ENCODE results near the gene DCAF5. TPM values are rescaled to one million over a fixed set of nuclear protein-coding genes. Genes with fewer than 3 reads are reported as not detected.

Gene DCAF5
- total and polyA plus RNA-seq, 2 of the 13 experiments (the other 11 are each of a cell fraction or from before 2014, with no cell fraction given), result 13.4 to 31.6 TPM

DNA sequence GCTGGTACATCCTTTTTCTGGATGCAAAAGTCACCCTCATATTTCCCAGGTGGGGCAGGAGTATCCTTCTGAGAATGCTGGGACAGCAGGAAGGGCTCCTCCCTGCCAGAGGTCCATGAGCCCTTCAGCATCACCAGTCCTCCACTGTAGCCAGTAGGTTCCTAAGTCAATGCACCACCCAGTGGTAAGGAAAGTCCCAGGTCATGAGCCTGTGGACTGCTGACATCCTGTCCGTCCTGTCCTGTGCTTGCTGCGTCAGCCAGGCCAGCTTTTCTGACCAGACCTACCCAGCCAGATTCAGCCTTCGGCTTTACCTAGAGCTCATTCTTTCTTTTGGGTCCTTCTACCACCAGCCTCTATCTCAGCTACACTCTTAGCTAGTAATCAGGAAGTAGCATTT, 150.8 kb downstream of the DCAF5 start (continued):
- TF ChIP-seq ZBTB10 (CRISPR knock-in tag; IDR thresholded peaks at IDR 0.05; ENCODE audit: borderline replicate concordance), result no peak
- TF ChIP-seq E2F1 (CRISPR knock-in tag; IDR thresholded peaks at IDR 0.05), result no peak
- TF ChIP-seq, protein P1, sequence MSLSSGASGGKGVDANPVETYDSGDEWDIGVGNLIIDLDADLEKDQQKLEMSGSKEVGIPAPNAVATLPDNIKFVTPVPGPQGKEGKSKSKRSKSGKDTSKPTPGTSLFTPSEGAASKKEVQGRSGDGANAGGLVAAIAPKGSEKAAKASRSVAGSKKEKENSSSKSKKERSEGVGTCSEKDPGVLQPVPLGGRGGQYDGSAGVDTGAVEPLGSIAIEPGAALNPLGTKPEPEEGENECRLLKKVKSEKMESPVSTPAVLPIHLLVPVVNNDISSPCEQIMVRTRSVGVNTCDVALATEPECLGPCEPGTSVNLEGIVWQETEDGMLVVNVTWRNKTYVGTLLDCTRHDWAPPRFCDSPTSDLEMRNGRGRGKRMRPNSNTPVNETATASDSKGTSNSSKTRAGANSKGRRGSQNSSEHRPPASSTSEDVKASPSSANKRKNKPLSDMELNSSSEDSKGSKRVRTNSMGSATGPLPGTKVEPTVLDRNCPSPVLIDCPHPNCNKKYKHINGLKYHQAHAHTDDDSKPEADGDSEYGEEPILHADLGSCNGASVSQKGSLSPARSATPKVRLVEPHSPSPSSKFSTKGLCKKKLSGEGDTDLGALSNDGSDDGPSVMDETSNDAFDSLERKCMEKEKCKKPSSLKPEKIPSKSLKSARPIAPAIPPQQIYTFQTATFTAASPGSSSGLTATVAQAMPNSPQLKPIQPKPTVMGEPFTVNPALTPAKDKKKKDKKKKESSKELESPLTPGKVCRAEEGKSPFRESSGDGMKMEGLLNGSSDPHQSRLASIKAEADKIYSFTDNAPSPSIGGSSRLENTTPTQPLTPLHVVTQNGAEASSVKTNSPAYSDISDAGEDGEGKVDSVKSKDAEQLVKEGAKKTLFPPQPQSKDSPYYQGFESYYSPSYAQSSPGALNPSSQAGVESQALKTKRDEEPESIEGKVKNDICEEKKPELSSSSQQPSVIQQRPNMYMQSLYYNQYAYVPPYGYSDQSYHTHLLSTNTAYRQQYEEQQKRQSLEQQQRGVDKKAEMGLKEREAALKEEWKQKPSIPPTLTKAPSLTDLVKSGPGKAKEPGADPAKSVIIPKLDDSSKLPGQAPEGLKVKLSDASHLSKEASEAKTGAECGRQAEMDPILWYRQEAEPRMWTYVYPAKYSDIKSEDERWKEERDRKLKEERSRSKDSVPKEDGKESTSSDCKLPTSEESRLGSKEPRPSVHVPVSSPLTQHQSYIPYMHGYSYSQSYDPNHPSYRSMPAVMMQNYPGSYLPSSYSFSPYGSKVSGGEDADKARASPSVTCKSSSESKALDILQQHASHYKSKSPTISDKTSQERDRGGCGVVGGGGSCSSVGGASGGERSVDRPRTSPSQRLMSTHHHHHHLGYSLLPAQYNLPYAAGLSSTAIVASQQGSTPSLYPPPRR (CRISPR knock-in tag; IDR thresholded peaks at IDR 0.05; ENCODE audit: borderline replicate concordance), result no peak
- TF ChIP-seq ATRX (CRISPR knock-in tag; IDR thresholded peaks at IDR 0.05; ENCODE audit: borderline replicate concordance), result no peak

Measured in HepG2 (cell line).